Loucy (cell line): ENCODE measurements around the gene DOK1.

Experiments used
- H2AFZ ChIP-seq: fragments of 200-600 bp; sonication (generic); 2 replicates; pipeline ENCODE4 v1.6.0; 2016; ENCODE audit warnings: antibody characterized with exemption, mild to moderate bottlenecking, low read length, moderate library complexity
- H3F3A ChIP-seq: fragments of 200-600 bp; 2 replicates; pipeline ENCODE4 v1.6.0; 2016; ENCODE audit warnings: antibody characterized with exemption, low read depth, mild to moderate bottlenecking
- H3K27me3 ChIP-seq: fragments of 200-600 bp; sonication (generic); 2 replicates; pipeline ENCODE4 v1.6.1; 2014; ENCODE audit warnings: low read length, mild to moderate bottlenecking; ENCODE audit not compliant: insufficient read depth, poor library complexity, severe bottlenecking
- H3K36me3 ChIP-seq: fragments of 200-600 bp; sonication (generic); 2 replicates; pipeline ENCODE4 v1.6.1; 2016; ENCODE audit warnings: low read length; ENCODE audit not compliant: insufficient read depth
- H3K4me1 ChIP-seq: fragments of 200-600 bp; sonication (generic); 2 replicates; pipeline ENCODE4 v1.5.1; 2014; ENCODE audit warnings: low read length, mild to moderate bottlenecking; ENCODE audit not compliant: insufficient read depth, poor library complexity, severe bottlenecking
- H3K4me2 ChIP-seq: fragments of 200-600 bp; sonication (generic); 2 replicates; pipeline ENCODE4 v1.6.0; 2014; ENCODE audit warnings: antibody characterized with exemption, low read length, low read depth, mild to moderate bottlenecking; ENCODE audit not compliant: poor library complexity, severe bottlenecking
- H3K4me3 ChIP-seq: fragments of 200-600 bp; sonication (generic); 2 replicates; pipeline ENCODE4 v1.5.1; 2014; ENCODE audit warnings: low read length, mild to moderate bottlenecking, mixed read lengths; ENCODE audit not compliant: poor library complexity, severe bottlenecking
- H3K79me2 ChIP-seq: fragments of 200-600 bp; sonication (generic); 2 replicates; pipeline ENCODE4 v1.6.1; 2014; ENCODE audit warnings: low read length; ENCODE audit not compliant: insufficient read depth
- H3K9ac ChIP-seq: fragments of 200-600 bp; sonication (generic); 2 replicates; pipeline ENCODE4 v1.6.0; 2014; ENCODE audit warnings: mild to moderate bottlenecking, low read depth, low read length, moderate library complexity; ENCODE audit not compliant: poor library complexity, severe bottlenecking
- H3K9me2 ChIP-seq: fragments of 200-600 bp; sonication (generic); replicated peaks from 2 replicates; pipeline ENCODE4 v1.6.1; 2016; ENCODE audit warnings: low read depth, low read length, mixed read lengths
- H3K9me3 ChIP-seq: fragments of 200-600 bp; sonication (generic); 2 replicates; pipeline ENCODE4 v1.6.1; 2014; ENCODE audit warnings: mild to moderate bottlenecking, antibody characterized with exemption, low read length, low read depth; ENCODE audit not compliant: insufficient read depth
- H4K20me1 ChIP-seq: fragments of 200-600 bp; sonication (generic); 2 replicates; pipeline ENCODE4 v1.6.0; 2014; ENCODE audit warnings: antibody characterized with exemption, low read length, mild to moderate bottlenecking; ENCODE audit not compliant: insufficient read depth, poor library complexity, severe bottlenecking
- EZH2phosphoT487 ChIP-seq: fragments of 200-600 bp; IDR thresholded peaks from 2 replicates; pipeline ENCODE4 v1.6.1; 2018; ENCODE audit warnings: antibody characterized with exemption, mild to moderate bottlenecking, moderate library complexity, borderline replicate concordance
- TF ChIP-seq, protein P1 (sequence below): fragments of 200-600 bp; sonication (generic); conservative IDR thresholded peaks from 2 replicates; pipeline ENCODE4 v1.5.1; 2014; ENCODE audit warnings: mild to moderate bottlenecking, antibody characterized with exemption, low read length

The DOK1 gene

DNA sequence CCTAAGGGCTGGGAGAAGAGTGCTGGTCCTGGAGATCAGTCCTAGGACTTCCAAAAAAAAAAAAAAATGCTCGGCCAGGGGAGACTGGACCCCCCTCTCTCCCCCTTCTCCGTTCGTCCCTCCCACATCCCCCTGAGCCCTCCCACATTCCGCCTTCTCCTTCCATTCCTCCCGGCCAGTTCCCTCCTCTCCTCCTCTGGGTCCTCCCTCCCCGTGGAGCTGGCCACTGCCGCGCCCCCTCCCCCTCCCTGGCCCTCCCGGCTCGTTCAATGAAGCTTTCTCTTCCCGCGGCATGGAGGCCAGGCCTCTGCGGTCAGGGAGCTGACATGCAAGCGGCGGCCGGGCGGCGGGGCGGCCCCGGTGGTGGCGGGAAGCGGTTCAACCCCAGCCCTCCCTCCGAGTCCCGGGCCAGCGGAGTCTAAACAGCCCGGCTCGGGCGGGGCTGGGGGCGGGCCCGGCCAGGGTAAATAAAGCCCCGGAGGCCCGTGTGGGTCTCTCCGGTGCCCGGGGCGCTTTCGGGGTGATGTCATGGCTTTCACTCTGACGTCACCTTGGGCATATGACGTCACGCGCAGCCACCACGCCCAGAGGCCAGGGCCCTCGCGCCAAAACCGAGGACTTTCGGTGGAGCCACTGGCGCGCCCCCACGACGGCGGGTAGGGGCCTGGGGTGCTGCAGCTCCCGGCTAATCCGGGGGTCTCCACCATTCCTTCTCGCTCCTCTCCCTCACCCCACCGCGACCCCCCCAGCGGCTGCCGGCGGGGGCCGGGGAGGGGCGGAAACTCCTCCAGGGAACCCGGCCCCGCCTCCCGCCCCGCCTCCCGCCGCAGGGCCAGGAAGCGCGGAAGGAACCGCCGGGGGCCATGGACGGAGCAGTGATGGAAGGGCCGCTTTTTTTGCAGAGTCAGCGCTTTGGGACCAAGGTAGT is at the start of gene DOK1, which contains the start of gene LOXL3:
Gene DOK1 (plus strand): TSS at position 829 of the 928 bp plus-strand sequence. CDS start 35 bp downstream, at position 864.
Gene LOXL3 (minus strand): TSS at position 51 of the 928 bp plus-strand sequence. CDS start 1,308 bp downstream, outside the sequence.
- TF ChIP-seq, protein P1, sequence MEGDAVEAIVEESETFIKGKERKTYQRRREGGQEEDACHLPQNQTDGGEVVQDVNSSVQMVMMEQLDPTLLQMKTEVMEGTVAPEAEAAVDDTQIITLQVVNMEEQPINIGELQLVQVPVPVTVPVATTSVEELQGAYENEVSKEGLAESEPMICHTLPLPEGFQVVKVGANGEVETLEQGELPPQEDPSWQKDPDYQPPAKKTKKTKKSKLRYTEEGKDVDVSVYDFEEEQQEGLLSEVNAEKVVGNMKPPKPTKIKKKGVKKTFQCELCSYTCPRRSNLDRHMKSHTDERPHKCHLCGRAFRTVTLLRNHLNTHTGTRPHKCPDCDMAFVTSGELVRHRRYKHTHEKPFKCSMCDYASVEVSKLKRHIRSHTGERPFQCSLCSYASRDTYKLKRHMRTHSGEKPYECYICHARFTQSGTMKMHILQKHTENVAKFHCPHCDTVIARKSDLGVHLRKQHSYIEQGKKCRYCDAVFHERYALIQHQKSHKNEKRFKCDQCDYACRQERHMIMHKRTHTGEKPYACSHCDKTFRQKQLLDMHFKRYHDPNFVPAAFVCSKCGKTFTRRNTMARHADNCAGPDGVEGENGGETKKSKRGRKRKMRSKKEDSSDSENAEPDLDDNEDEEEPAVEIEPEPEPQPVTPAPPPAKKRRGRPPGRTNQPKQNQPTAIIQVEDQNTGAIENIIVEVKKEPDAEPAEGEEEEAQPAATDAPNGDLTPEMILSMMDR, result no peak
- no peak for TF ChIP-seq EZH2phosphoT487
- Histone ChIP-seq H3K36me3 (no peaks in the 10 kb centered on the region), H3K4me1 (peaks cover 39% of the 10 kb centered on the region), H3K9ac (peak within 1 kb of the TSS; percentile 97), H3K4me2 (peak within 1 kb of the TSS; percentile 95), H3F3A (no peaks in the 10 kb centered on the region), H3K9me3 (no peaks in the 10 kb centered on the region), H3K79me2 (peaks cover 26% of the 10 kb centered on the region), H3K4me3 (peak within 1 kb of the TSS; percentile 100), H4K20me1 (peaks cover 9% of the 10 kb centered on the region), H3K9me2 (no peaks in the 10 kb centered on the region), H2AFZ (peak within 1 kb of the TSS; percentile 99), H3K27me3 (no peaks in the 10 kb centered on the region)

DNA sequence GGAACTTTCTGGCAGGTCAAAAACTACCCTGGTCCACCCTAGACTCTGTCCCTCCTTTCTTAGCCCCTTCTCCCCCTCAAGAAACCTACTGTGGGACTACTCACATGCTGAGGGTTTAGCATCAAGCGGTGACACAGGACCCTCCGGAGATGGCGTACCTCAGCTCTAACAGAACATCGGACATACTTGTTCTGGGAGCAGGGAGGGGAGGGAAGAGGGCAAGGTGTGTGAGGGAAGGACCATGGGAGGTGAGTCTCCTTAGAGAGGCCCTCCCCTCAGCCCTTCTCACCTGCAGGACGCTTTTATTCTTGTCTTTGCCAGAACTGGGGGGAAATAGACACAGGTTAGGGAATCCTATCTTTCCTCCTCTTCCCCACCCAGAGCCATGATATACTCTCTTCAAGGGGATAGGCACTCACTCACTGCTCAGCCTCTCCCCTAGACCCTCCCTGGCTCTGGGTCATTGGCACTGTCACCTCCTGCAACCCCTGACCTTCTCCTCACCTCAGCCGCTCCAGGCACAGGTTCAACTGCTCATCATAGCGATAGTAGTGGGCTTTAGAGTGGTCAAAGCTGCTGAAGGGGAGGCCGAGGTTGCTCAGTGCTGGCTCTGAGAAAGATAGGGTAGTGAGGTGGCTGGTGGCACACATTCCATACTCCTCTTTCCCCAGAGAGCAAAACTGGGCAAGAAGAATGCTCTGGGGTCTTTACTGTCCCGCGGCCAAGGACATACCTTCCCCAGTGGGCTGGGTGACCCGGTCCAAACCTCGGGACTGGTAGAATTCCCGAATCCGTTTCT is 48.9 kb upstream of the DOK1 start:
- Histone ChIP-seq H3K9me2 (no peaks in the 10 kb centered on the region), H2AFZ (no peak overlapping the region), H4K20me1 (no peaks in the 10 kb centered on the region), H3K9ac (peak overlapping the region; percentile 85), H3K4me1 (peaks cover 27% of the 10 kb centered on the region), H3K4me2 (peak overlapping the region; percentile 99), H3K79me2 (peaks cover 23% of the 10 kb centered on the region), H3K36me3 (no peaks in the 10 kb centered on the region), H3F3A (no peaks in the 10 kb centered on the region), H3K27me3 (no peaks in the 10 kb centered on the region), H3K4me3 (peak overlapping the region; percentile 86), H3K9me3 (no peaks in the 10 kb centered on the region)
- TF ChIP-seq EZH2phosphoT487, result no peak
- TF ChIP-seq, protein P1, result no peak

DNA sequence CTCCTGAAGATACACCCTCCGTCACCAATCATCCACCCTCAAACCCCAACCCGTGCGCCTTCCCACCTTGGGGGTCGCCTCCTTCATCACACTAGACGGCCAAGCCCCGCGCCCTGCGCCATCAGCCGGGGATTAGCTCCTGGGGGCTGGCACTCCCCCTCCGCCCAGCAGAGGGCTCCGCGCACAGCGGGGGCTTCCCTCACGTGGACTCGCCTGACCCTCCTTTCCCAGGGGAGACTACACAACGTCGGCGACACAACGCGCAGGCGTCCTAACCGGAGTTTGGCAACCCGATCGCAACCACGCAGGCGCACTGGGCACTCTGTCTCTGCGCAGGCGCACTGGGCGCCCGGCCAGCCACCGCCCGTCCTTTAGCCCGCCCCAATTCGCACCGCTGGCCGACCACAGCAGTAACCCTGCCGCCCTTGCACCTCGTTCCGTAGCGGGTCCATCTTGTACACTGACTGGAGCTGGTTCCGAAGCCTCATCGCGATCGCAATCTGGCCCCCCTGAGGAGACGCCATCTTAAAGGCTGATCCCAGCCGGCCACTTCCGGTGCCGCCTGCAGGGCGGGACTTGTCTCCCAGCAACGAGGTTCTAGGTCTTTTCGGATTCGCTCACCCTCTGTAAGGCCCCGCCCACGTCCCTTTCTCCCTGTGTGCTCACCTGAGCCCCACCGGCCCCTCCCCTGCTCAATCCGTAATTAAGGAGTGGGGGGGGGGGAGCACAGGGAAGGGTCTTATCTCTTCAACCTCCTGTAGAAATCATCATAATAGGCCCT is 47.2 kb upstream of the DOK1 start, which contains the start of gene PCGF1:
Gene PCGF1 (minus strand): TSS at position 551 of the 781 bp plus-strand sequence. CDS start 27 bp downstream, at position 524.
- peak within 1 kb of the TSS; percentile 99 for H3K4me2 ChIP-seq
- H3K36me3 ChIP-seq, result no peaks in the 10 kb centered on the region
- H3K9me2 ChIP-seq, result no peaks in the 10 kb centered on the region
- H3F3A ChIP-seq, result no peaks in the 10 kb centered on the region
- H2AFZ ChIP-seq, result peak within 1 kb of the TSS; percentile 96
- no peak for TF ChIP-seq EZH2phosphoT487
- TF ChIP-seq, protein P1, result peak; percentile 71
- no peaks in the 10 kb centered on the region for H4K20me1 ChIP-seq
- no peaks in the 10 kb centered on the region for H3K9me3 ChIP-seq
- H3K79me2 ChIP-seq, result peaks cover 21% of the 10 kb centered on the region
- peak within 1 kb of the TSS; percentile 86 for H3K4me3 ChIP-seq
- peaks cover 24% of the 10 kb centered on the region for H3K4me1 ChIP-seq
- no peaks in the 10 kb centered on the region for H3K27me3 ChIP-seq
- peak within 1 kb of the TSS; percentile 85 for H3K9ac ChIP-seq
